ENCODE measurements around the gene PLCB4.

Gene PLCB4

GRCh38 chr20:9444921-9445320, 376.0 kb downstream of the PLCB4 start:
- DNase-seq (ENCODE audit: low read depth in 2 of 2): no peak

- DNase-seq (ENCODE audit: low read depth in 2 of 2): no peak
Measured at GRCh38 chr20:9447182-9447581, 378.3 kb downstream of the PLCB4 start.

DNA sequence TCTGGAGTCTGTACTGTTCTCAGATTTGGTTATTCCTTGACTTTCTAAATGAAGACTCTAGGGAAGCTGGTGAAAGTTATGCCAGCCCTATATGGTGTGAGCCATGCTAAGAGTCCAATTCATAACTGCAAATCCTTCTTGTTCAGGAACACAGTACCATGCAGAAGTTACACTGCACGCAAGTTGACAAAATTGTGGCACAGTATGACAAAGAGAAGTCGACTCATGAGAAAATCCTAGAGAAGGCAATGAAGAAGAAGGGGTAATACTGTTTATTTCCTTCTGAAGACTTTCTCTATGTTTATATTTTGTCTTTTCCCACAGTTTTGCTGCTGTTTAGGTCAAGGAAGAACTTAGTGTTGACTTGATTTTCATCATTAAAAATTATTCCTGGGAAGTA, 384.3 kb downstream of the PLCB4 start:
- DNase-seq (ENCODE audit: low read depth in 2 of 2): no peak

DNA sequence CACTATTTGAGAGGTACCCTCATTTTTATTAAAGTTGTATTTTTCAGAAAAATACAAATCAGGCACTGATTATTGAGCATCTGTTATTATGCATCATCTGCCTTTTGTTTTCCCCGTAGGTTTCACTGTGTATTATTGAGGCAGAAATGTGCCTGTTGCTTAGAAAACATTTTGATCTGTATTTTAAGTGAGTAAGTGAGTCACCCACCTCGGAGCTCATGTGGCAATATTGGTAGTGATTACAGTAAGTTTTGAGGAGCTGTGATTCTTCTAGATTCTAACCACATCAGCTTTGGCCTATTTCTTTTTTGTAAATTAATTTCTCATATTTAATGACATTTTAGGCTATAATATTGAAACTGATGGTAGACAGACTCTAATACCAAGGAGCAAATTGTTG, 385.9 kb downstream of the PLCB4 start:
- DNase-seq (ENCODE audit: low read depth in 2 of 2): no peak

- DNase-seq (ENCODE audit: low read depth in 2 of 2): no peak
Measured at GRCh38 chr20:9457136-9457535, 388.2 kb downstream of the PLCB4 start.

- DNase-seq (ENCODE audit: low read depth in 2 of 2): no peak
Measured at GRCh38 chr20:9458138-9458796, 389.4 kb downstream of the PLCB4 start.

- DNase-seq (ENCODE audit: low read depth in 2 of 2): no peak
Measured at GRCh38 chr20:9460518-9460917, 391.6 kb downstream of the PLCB4 start.

DNA sequence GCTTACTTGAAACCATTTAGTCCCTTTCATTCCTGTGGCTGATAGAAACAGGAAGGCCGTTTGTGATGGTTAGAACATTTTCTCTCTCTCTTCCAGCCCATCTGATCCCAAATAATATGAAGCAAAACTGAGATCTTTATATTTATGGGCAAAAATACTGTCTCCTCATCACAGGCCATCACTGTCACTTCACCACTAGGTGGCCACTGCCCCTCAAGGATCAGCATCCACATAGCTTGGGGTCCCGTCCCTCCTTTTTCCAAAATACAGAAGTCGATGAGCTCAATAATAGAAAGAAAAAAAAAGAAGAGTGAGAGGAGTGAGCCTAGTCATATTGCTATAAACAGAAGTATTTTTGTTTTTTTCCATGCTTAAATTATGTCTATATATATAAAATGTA, 399.1 kb downstream of the PLCB4 start:
- DNase-seq (ENCODE audit: low read depth in 2 of 2): no peak

- no peak for DNase-seq (ENCODE audit: low read depth in 2 of 2)
Measured at GRCh38 chr20:9474835-9475415, 406.0 kb downstream of the PLCB4 start.

DNA sequence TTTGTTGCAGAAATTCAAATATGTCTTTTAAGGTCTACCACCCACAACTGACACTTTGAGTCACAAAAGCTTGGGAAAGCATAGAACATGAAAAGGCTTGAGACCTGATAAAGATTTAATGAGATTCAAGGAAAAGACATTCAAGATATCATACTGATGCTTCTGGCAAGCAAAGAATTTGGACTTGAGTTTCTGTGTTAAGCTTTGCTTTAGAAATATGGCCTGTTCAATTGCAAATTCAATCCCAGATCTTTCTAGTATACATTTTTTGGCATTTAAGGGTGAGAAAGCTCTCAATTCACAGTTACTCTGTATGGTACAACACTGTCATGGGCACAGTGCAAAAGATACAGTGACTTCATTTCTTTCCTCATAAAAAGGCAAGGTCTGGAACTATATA, 406.6 kb downstream of the PLCB4 start:
- no peak for DNase-seq (ENCODE audit: low read depth in 2 of 2)

DNA sequence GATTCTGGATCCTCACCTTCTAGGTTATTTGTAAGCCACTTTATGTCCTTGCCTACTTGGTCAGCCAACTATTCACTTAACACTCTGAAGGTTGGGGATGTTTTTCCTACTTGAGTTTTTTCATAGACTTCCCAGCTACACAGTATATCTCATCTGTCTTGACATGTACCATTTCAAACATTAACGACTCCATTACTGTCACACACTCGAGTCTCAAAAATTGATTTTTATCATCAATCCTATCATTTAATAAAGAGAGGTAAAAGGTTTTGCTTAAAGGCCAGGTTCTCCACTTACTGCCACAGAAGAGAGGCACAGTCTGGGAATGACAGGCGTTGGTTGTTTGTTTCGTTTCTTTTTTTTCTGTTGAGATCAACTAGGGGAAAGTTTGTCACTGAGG, 407.3 kb downstream of the PLCB4 start:
- no peak for DNase-seq (ENCODE audit: low read depth in 2 of 2)

DNA sequence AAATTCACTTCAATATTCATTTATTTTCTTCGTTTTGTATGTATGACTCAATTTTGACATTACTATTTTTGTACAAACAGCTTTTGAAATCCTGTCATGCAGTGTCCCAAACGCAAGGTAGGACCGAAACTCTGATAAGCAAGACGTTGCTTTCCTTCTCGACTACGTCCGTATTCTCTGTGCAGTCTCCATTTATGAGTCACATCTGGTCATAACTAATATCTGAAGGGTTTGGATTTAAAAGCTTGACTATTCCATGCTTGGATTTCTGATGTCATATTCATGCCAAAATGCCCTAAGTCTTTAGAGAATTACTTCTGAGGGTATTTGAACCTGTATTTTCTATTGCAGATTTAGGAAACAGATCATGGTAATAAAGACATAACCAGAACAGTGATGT, 407.8 kb downstream of the PLCB4 start:
- no peak for DNase-seq (ENCODE audit: low read depth in 2 of 2)

- no peak for DNase-seq (ENCODE audit: low read depth in 2 of 2)
Measured at GRCh38 chr20:9478771-9479170, 409.9 kb downstream of the PLCB4 start.

GRCh38 chr20:9480066-9480465, 411.2 kb downstream of the PLCB4 start:
- no peak for DNase-seq (ENCODE audit: low read depth in 2 of 2)

GRCh38 chr20:9482180-9482579, 413.3 kb downstream of the PLCB4 start:
- no peak for DNase-seq (ENCODE audit: low read depth in 2 of 2)

DNA sequence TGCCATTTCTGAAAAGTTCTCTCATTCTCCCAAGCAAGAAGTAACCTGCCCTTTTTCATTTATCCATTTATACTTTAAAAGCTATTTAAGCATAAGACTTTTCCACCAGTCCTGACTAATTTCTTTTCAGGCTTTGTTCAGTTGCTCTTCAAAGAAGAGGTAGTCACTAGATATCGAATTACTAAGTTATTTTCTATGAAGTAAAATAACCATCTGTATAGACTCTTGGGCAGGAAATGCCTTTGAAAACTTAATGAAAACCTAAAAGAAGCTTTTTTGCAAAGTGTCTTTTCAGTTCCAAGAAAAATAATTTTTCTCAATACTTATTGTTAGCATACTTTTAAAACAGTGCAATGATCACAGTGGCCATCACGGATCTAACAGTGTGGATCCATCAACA, 414.2 kb downstream of the PLCB4 start:
- DNase-seq (ENCODE audit: low read depth in 2 of 2): no peak

DNA sequence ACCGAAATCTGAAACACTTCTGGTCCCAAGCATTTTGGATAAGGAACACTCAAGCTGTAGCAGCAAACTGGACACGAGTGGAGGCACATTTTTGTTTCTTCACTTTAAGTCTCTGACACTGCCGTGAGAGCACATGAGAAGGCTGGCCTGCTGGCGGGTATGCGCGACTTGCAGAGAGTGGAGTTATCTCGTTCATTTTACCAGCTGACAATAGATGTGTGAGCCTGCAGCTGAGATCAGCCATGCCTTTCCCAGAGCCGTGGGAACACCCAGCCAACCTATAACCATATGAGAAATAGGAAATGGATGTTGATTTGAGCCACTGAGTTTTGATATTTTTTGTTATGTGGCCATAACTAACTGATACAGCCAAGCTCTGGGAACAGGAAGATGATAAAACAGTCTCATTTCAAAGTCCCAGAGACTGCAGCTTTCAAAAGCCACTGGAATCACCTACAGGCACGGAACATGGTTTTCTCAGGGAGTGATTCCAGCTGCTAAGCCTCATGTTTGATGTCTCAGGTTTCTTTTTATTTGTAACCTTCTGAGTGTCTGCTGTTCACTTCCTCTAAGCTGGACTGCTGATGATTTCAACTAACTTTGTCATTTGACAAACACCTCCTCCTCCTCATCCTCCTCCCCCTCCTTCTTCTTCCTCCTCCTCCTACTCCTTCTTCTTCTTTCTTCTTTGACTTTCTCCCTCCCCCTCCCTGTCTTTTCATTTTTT, 416.9 kb downstream of the PLCB4 start:
- no peak for DNase-seq (ENCODE audit: low read depth in 2 of 2)

GRCh38 chr20:9487231-9487630, 418.3 kb downstream of the PLCB4 start:
- DNase-seq (ENCODE audit: low read depth in 2 of 2): no peak

GRCh38 chr20:9488063-9488462, 419.2 kb downstream of the PLCB4 start:
- no peak for DNase-seq (ENCODE audit: low read depth in 2 of 2)

DNA sequence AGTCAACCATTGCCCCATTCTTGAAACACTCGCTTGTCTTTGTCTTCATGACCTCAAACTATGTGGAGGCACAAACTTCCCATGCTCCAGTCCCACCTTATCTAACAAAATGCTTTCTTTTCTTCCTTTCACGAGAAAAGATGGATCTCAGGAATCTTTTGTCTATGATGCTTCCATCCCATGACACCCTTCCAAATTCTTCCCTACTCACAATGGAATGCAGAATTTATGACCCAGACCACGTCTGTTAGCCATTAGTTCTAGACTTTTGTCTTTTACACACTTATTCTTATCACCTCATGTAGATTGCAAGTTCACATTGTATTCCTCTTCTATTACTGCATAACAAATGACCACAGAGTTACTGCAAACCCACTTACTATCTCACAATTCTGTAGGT, 421.3 kb downstream of the PLCB4 start:
- no peak for DNase-seq (ENCODE audit: low read depth in 2 of 2)

GRCh38 chr20:9490631-9491030, 421.7 kb downstream of the PLCB4 start:
- no peak for DNase-seq (ENCODE audit: low read depth in 2 of 2)

DNA sequence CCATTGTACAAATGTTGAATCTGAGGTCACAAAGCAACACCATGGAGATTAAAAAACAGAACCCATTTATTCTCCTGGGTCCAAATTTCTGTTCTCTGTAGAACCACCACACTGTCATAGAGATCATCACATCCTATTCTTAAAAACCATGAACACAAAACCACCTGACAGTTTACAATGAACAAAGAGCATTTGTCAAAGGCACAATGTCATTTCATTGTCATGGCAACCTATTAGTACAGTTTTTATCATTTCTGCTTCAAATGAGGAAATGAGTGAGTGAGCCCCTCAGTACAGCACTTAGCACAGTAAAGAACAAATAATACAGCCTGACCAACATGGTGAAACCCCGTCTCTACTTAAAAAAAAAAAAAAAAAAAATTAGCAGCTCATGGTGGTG, 422.4 kb downstream of the PLCB4 start:
- DNase-seq (ENCODE audit: low read depth in 2 of 2): no peak

DNA sequence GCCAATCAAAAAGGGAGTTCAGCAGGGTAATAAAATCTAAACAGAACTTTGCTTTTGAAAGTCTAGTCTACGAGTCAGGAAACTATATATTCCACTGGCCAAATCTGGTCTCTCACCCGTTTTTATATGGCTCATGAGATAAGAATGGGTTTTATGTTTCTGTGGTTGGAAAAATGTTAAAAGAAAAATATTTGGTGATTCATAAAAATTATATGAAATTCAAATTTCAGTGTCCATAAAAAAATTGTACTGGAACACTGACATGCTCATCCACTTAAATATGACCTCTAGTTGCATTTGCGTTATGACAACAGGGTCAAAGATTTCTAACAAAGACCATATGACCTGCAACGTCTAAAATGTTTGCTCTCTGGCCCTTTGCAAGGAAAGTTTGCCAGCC, 423.2 kb downstream of the PLCB4 start:
- no peak for DNase-seq (ENCODE audit: low read depth in 2 of 2)

Measured in stimulated activated CD8-positive, alpha-beta memory T cell treated with anti-CD3 and anti-CD28 coated beads, Interleukin-15, amount 100 ng/mL, for 48 hours (primary cell).